ENCODE measurements around the gene RTN1. TPM values are rescaled to one million over a fixed set of nuclear protein-coding genes. Genes with fewer than 3 reads are reported as not detected.
A peak's percentile ranks its signal among the peaks of the same experiment; 100 is the strongest.

The RTN1 gene
- total RNA-seq, 4 donors from 2014 or later: 5.0 to 7.0 (median 5.7) TPM

- H3K4me1 ChIP-seq: peaks cover 0 to 6% (median 0%) of the 10 kb centered on the region in 4 donors
- H3K36me3 ChIP-seq: no peaks in the 10 kb centered on the region
- no peak for TF ChIP-seq CTCF (IDR thresholded peaks at IDR 0.05)
- no peak for TF ChIP-seq POLR2A (IDR thresholded peaks at IDR 0.05)
- peak overlapping the region in 2 of 4 donors; percentile 34 to 36 for H3K4me3 ChIP-seq
- no peaks in the 10 kb centered on the region for H3K27me3 ChIP-seq
- H3K27ac ChIP-seq: no peak overlapping the region
- H3K9me3 ChIP-seq: no peaks in the 10 kb centered on the region
- DNase-seq: peak in 1 of 3 donors; percentile 47
Observed at GRCh38 chr14:59630288-59630963, 240.2 kb downstream of the RTN1 start.

- no peaks in the 10 kb centered on the region for H3K27me3 ChIP-seq
- TF ChIP-seq POLR2A (IDR thresholded peaks at IDR 0.05): no peak
- TF ChIP-seq CTCF (IDR thresholded peaks at IDR 0.05): no peak
- H3K4me1 ChIP-seq: peaks cover 0 to 6% (median 0%) of the 10 kb centered on the region in 4 donors
- no peak overlapping the region for H3K27ac ChIP-seq
- no peak for DNase-seq
- no peaks in the 10 kb centered on the region for H3K9me3 ChIP-seq
- no peak overlapping the region for H3K4me3 ChIP-seq
- no peaks in the 10 kb centered on the region for H3K36me3 ChIP-seq
Observed at GRCh38 chr14:59629444-59630287, 240.9 kb downstream of the RTN1 start.

- Histone ChIP-seq H3K4me3 (no peak overlapping the region), H3K27me3 (no peaks in the 10 kb centered on the region), H3K4me1 (peaks cover 0 to 6% (median 0%) of the 10 kb centered on the region in 4 donors), H3K9me3 (no peaks in the 10 kb centered on the region), H3K36me3 (no peaks in the 10 kb centered on the region), H3K27ac (no peak overlapping the region)
- DNase-seq: no peak
- TF ChIP-seq POLR2A (IDR thresholded peaks at IDR 0.05) (no peak), CTCF (IDR thresholded peaks at IDR 0.05) (no peak)
Observed at GRCh38 chr14:59627011-59627520, 243.5 kb downstream of the RTN1 start.

- no peak for TF ChIP-seq POLR2A (IDR thresholded peaks at IDR 0.05)
- no peak for TF ChIP-seq CTCF (IDR thresholded peaks at IDR 0.05)
- Histone ChIP-seq H3K9me3 (no peaks in the 10 kb centered on the region), H3K4me3 (no peak overlapping the region), H3K27ac (no peak overlapping the region), H3K4me1 (no peaks in the 10 kb centered on the region), H3K36me3 (no peaks in the 10 kb centered on the region), H3K27me3 (no peaks in the 10 kb centered on the region)
- DNase-seq: no peak
Observed at GRCh38 chr14:59622631-59623030, 247.9 kb downstream of the RTN1 start.

- no peaks in the 10 kb centered on the region for H3K4me1 ChIP-seq
- H3K4me3 ChIP-seq: no peak overlapping the region
- no peaks in the 10 kb centered on the region for H3K27me3 ChIP-seq
- no peaks in the 10 kb centered on the region for H3K9me3 ChIP-seq
- no peaks in the 10 kb centered on the region for H3K36me3 ChIP-seq
- DNase-seq: no peak
- no peak overlapping the region for H3K27ac ChIP-seq
- TF ChIP-seq CTCF (IDR thresholded peaks at IDR 0.05) (no peak), POLR2A (IDR thresholded peaks at IDR 0.05) (no peak)
Observed at GRCh38 chr14:59619061-59619460, 251.5 kb downstream of the RTN1 start.

Data from Peyer's patch (tissue), 4 donors.